Measurements from ENCODE around the gene LENG8.
"Not testable (repeated sequence)": the region's sequence is repeated elsewhere in the genome, so short reads cannot be mapped to it uniquely, and the experiment has no call there.

Gene LENG8

DNA sequence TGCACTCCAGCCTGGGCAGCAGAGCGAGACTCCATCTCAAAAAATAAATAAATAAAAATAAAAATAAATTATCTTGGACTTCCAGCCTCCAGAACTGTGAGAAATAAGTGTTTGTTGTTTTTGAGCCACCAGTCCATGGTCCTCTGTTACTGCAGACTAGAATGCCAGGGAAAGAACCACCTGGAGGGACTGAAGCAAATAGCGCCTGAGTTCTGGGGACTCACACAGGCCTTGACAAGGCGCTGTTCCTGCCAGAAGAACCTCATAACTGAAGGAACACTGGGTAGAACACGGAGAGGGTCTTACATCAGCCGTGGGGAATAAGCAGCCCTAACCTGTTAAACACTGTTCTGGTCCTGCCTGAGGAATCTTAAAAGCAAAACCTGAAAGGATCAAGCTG lies 8.4 kb upstream of the LENG8 start:
- DNase-seq (ENCODE audit: low spot score) (no peak), ATAC-seq (ENCODE audit: low read depth) (no peak)
- peaks cover 32% of the 10 kb centered on the region for H3K36me3 ChIP-seq (ENCODE audit: low read depth)
- no peak overlapping the region for H3K27ac ChIP-seq (ENCODE audit: poor library complexity, severe bottlenecking)
- H3K4me1 ChIP-seq (ENCODE audit: insufficient read depth, poor library complexity, severe bottlenecking), result no peaks in the 10 kb centered on the region
- TF ChIP-seq, protein P1, sequence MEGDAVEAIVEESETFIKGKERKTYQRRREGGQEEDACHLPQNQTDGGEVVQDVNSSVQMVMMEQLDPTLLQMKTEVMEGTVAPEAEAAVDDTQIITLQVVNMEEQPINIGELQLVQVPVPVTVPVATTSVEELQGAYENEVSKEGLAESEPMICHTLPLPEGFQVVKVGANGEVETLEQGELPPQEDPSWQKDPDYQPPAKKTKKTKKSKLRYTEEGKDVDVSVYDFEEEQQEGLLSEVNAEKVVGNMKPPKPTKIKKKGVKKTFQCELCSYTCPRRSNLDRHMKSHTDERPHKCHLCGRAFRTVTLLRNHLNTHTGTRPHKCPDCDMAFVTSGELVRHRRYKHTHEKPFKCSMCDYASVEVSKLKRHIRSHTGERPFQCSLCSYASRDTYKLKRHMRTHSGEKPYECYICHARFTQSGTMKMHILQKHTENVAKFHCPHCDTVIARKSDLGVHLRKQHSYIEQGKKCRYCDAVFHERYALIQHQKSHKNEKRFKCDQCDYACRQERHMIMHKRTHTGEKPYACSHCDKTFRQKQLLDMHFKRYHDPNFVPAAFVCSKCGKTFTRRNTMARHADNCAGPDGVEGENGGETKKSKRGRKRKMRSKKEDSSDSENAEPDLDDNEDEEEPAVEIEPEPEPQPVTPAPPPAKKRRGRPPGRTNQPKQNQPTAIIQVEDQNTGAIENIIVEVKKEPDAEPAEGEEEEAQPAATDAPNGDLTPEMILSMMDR (IDR thresholded peaks at IDR 0.05; ENCODE audit: poor library complexity, severe bottlenecking), result no peak
- H3K4me3 ChIP-seq (ENCODE audit: severe bottlenecking), result no peak overlapping the region
- H3K9me3 ChIP-seq (ENCODE audit: severe bottlenecking), result no peaks in the 10 kb centered on the region
- H3K27me3 ChIP-seq (ENCODE audit: insufficient read depth, poor library complexity, severe bottlenecking), result no peaks in the 10 kb centered on the region

- TF ChIP-seq, protein P1 (IDR thresholded peaks at IDR 0.05; ENCODE audit: poor library complexity, severe bottlenecking), result no peak
- no peak for DNase-seq (ENCODE audit: low spot score)
- H3K4me3 ChIP-seq (ENCODE audit: severe bottlenecking), result no peak overlapping the region
- no peak for ATAC-seq (ENCODE audit: low read depth)
- no peaks in the 10 kb centered on the region for H3K27me3 ChIP-seq (ENCODE audit: insufficient read depth, poor library complexity, severe bottlenecking)
- no peak overlapping the region for H3K27ac ChIP-seq (ENCODE audit: poor library complexity, severe bottlenecking)
- peaks cover 32% of the 10 kb centered on the region for H3K36me3 ChIP-seq (ENCODE audit: low read depth)
- H3K9me3 ChIP-seq (ENCODE audit: severe bottlenecking), result no peaks in the 10 kb centered on the region
- H3K4me1 ChIP-seq (ENCODE audit: insufficient read depth, poor library complexity, severe bottlenecking), result peaks cover 9% of the 10 kb centered on the region
These were observed 4.3 kb upstream of the LENG8 start for GRCh38 chr19:54444737-54445136.

DNA sequence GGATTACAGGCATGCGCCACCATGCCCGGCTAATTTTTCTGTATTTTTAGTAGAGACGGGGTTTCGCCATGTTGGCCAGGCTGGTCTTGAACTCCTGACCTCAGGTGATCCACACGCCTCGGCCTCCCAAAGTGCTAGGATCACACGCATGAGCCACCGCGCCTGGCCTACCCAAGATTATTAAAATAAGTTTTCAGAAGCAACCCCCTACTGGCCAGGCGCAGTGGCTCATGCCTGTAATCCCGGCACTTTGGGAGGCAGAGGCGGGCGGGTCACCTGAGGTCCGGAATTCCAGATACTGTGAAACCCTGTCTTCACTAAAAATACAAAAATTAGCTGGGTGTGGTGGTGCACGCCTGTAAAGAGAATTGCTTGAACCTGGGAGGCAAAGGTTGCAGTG lies 2.6 kb upstream of the LENG8 start:
- Histone ChIP-seq H3K4me1 (ENCODE audit: insufficient read depth, poor library complexity, severe bottlenecking) (peaks cover 15% of the 10 kb centered on the region), H3K36me3 (ENCODE audit: low read depth) (peaks cover 38% of the 10 kb centered on the region)
- H3K27ac ChIP-seq (ENCODE audit: poor library complexity, severe bottlenecking); DNase-seq (ENCODE audit: low spot score); H3K4me3 ChIP-seq (ENCODE audit: severe bottlenecking); H3K27me3 ChIP-seq (ENCODE audit: insufficient read depth, poor library complexity, severe bottlenecking); ATAC-seq (ENCODE audit: low read depth); H3K9me3 ChIP-seq (ENCODE audit: severe bottlenecking): not testable (repeated sequence)

- Histone ChIP-seq H3K9me3 (ENCODE audit: severe bottlenecking) (no peaks in the 10 kb centered on the region), H3K4me3 (ENCODE audit: severe bottlenecking) (peak overlapping the region; percentile 90), H3K27ac (ENCODE audit: poor library complexity, severe bottlenecking) (peak overlapping the region; percentile 70), H3K36me3 (ENCODE audit: low read depth) (peaks cover 52% of the 10 kb centered on the region), H3K4me1 (ENCODE audit: insufficient read depth, poor library complexity, severe bottlenecking) (peaks cover 15% of the 10 kb centered on the region), H3K27me3 (ENCODE audit: insufficient read depth, poor library complexity, severe bottlenecking) (no peaks in the 10 kb centered on the region)
- TF ChIP-seq, protein P1 (IDR thresholded peaks at IDR 0.05; ENCODE audit: poor library complexity, severe bottlenecking), result no peak
- ATAC-seq (ENCODE audit: low read depth), result peak; percentile 42
- DNase-seq (ENCODE audit: low spot score), result no peak
These were observed 792 bp upstream of the LENG8 start for GRCh38 chr19:54448040-54448773.

DNA sequence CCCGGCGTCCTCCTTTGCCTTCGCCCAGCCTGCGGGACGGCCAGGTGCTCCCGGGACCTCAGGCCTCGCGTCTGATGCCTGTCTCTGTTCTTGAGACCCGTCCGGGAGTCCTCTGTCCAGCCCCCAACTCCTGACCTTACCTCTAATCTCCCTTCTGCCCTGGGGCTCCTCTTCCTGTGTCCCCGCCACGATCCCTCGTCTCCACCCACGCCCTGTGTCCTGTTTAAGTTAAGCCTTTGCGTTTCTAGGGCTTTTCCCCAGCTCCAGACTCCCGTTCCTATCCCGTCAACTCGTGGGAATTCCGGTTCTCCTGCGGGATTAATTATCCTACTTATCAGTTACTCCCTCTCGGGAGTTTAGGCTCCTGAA lies 686 bp downstream of the LENG8 start:
- Histone ChIP-seq H3K27ac (ENCODE audit: poor library complexity, severe bottlenecking) (peak overlapping the region; percentile 70), H3K4me1 (ENCODE audit: insufficient read depth, poor library complexity, severe bottlenecking) (peaks cover 15% of the 10 kb centered on the region), H3K36me3 (ENCODE audit: low read depth) (peaks cover 57% of the 10 kb centered on the region), H3K27me3 (ENCODE audit: insufficient read depth, poor library complexity, severe bottlenecking) (no peaks in the 10 kb centered on the region), H3K9me3 (ENCODE audit: severe bottlenecking) (no peaks in the 10 kb centered on the region), H3K4me3 (ENCODE audit: severe bottlenecking) (peak overlapping the region; percentile 90)
- no peak for ATAC-seq (ENCODE audit: low read depth)
- no peak for DNase-seq (ENCODE audit: low spot score)
- TF ChIP-seq, protein P1 (IDR thresholded peaks at IDR 0.05; ENCODE audit: poor library complexity, severe bottlenecking), result no peak

All from RWPE2 (cell line).